Measurements from ENCODE around the gene SIAH3.

DNA sequence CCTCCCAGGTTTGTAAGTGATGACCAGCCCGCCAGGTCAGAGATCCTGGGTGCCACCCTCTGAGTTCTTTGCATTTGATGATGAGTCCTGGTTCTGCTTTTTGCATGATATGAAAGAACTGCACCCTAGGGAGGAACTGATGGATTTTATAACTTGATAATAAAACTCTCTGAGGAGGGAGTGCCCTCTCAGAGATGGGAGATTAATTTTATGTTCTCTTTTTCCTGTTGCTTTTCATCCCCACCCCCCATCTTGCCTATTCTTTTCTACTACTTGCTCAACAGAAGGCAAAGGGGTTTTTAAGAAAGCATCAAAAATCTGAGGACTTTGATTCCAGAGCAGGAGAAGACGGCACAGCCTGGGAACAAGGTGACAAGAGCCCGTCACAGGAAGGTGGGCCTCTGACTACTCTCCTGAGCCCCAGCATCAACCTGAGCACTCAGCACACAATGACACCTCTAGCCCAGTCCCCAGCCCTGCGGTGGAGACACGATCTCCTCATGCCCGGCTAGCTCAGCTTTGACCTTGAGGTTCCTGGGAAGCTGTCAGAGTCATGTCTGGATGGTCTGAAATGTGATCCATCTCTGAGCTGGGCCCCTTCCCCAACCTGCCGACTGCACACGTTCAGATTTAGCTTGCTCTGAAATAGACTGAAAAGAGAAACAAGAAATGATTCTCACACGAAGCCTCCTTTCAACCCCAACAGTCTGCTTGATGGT, 69.1 kb downstream of the SIAH3 start:
- TF ChIP-seq, protein P1, sequence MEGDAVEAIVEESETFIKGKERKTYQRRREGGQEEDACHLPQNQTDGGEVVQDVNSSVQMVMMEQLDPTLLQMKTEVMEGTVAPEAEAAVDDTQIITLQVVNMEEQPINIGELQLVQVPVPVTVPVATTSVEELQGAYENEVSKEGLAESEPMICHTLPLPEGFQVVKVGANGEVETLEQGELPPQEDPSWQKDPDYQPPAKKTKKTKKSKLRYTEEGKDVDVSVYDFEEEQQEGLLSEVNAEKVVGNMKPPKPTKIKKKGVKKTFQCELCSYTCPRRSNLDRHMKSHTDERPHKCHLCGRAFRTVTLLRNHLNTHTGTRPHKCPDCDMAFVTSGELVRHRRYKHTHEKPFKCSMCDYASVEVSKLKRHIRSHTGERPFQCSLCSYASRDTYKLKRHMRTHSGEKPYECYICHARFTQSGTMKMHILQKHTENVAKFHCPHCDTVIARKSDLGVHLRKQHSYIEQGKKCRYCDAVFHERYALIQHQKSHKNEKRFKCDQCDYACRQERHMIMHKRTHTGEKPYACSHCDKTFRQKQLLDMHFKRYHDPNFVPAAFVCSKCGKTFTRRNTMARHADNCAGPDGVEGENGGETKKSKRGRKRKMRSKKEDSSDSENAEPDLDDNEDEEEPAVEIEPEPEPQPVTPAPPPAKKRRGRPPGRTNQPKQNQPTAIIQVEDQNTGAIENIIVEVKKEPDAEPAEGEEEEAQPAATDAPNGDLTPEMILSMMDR (IDR thresholded peaks at IDR 0.05; ENCODE audit: low read depth, low read length, poor library complexity, severe bottlenecking) = no peak
- TF ChIP-seq EZH2phosphoT487 (IDR thresholded peaks at IDR 0.05; ENCODE audit: borderline replicate concordance, low read length) = no peak
